ENCODE data around the gene TBL3.

DNA sequence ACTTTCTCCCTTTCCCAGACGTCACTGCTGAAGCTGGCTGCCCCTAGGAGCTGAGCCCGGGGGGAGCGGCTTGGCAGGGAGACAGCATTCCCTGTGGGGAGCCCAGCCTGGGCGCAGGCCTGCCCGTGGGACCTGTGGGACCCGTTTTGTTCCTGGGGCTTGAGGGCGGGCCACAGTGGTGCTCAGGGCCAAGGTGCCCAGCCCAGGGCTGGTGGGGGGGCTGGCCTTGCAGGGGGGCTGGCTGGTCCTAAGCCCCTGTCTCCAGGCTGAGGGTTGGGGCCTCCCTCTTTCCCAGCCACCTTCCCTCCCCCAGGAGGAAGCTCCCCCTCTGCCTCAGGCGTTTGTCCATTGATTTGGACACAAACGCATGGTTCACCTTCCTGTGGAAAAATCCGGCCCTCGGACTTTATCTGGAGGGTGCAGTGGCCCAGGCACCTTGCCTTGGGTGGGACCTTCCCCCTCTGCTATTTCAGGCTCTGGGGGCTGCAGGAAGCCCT lies 59.3 kb downstream of the TBL3 start:
- TF ChIP-seq EZH2 (IDR thresholded peaks at IDR 0.05; ENCODE audit: borderline replicate concordance, insufficient read depth, low read length, poor library complexity, severe bottlenecking) (no peak), SMC3 (conservative IDR thresholded peaks at IDR 0.05; ENCODE audit: poor library complexity) (no peak), RAD21 (conservative IDR thresholded peaks at IDR 0.05) (no peak), POLR2AphosphoS5 (IDR thresholded peaks at IDR 0.05) (no peak)
- TF ChIP-seq, protein P1, sequence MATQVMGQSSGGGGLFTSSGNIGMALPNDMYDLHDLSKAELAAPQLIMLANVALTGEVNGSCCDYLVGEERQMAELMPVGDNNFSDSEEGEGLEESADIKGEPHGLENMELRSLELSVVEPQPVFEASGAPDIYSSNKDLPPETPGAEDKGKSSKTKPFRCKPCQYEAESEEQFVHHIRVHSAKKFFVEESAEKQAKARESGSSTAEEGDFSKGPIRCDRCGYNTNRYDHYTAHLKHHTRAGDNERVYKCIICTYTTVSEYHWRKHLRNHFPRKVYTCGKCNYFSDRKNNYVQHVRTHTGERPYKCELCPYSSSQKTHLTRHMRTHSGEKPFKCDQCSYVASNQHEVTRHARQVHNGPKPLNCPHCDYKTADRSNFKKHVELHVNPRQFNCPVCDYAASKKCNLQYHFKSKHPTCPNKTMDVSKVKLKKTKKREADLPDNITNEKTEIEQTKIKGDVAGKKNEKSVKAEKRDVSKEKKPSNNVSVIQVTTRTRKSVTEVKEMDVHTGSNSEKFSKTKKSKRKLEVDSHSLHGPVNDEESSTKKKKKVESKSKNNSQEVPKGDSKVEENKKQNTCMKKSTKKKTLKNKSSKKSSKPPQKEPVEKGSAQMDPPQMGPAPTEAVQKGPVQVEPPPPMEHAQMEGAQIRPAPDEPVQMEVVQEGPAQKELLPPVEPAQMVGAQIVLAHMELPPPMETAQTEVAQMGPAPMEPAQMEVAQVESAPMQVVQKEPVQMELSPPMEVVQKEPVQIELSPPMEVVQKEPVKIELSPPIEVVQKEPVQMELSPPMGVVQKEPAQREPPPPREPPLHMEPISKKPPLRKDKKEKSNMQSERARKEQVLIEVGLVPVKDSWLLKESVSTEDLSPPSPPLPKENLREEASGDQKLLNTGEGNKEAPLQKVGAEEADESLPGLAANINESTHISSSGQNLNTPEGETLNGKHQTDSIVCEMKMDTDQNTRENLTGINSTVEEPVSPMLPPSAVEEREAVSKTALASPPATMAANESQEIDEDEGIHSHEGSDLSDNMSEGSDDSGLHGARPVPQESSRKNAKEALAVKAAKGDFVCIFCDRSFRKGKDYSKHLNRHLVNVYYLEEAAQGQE (IDR thresholded peaks at IDR 0.05; ENCODE audit: borderline replicate concordance), result no peak
- TF ChIP-seq, protein P2, sequence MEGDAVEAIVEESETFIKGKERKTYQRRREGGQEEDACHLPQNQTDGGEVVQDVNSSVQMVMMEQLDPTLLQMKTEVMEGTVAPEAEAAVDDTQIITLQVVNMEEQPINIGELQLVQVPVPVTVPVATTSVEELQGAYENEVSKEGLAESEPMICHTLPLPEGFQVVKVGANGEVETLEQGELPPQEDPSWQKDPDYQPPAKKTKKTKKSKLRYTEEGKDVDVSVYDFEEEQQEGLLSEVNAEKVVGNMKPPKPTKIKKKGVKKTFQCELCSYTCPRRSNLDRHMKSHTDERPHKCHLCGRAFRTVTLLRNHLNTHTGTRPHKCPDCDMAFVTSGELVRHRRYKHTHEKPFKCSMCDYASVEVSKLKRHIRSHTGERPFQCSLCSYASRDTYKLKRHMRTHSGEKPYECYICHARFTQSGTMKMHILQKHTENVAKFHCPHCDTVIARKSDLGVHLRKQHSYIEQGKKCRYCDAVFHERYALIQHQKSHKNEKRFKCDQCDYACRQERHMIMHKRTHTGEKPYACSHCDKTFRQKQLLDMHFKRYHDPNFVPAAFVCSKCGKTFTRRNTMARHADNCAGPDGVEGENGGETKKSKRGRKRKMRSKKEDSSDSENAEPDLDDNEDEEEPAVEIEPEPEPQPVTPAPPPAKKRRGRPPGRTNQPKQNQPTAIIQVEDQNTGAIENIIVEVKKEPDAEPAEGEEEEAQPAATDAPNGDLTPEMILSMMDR (IDR thresholded peaks at IDR 0.05; ENCODE audit: poor library complexity, severe bottlenecking), result no peak

Measured in neural cell (in vitro differentiated cells).